ENCODE measurements around the gene XCR1.

Gene XCR1

GRCh38 chr3:46029953-46030543 is 2.8 kb upstream of the XCR1 start:
- in situ Hi-C loops (cut with MboI; ENCODE audit: low sequenced_read_pairs) = no loop called here
- Histone ChIP-seq H3K27me3 (ENCODE audit: low read depth) (no peaks in the 10 kb centered on the region), H3K36me3 (replicated peaks) (no peaks in the 10 kb centered on the region), H3K4me1 (no peaks in the 10 kb centered on the region), H3K4me3 (no peak overlapping the region), H3K9me3 (no peaks in the 10 kb centered on the region)
- no peak for DNase-seq (ENCODE audit: low spot score in 2 of 2)

GRCh38 chr3:46027736-46028397 is 584 bp upstream of the XCR1 start:
- in situ Hi-C loops (cut with MboI; ENCODE audit: low sequenced_read_pairs) = no loop called here
- no peak for DNase-seq (ENCODE audit: low spot score in 2 of 2)
- H3K27me3 ChIP-seq (ENCODE audit: low read depth) = peaks cover 5% of the 10 kb centered on the region; the same call in 1 of the 2 replicates

GRCh38 chr3:46025139-46025538 is 2.1 kb downstream of the XCR1 start:
- Histone ChIP-seq H3K36me3 (replicated peaks) (no peaks in the 10 kb centered on the region), H3K4me1 (no peaks in the 10 kb centered on the region), H3K27me3 (ENCODE audit: low read depth) (peaks cover 5% of the 10 kb centered on the region; the same call in 1 of the 2 replicates), H3K9me3 (no peaks in the 10 kb centered on the region), H3K4me3 (no peak overlapping the region)
- in situ Hi-C loops (cut with MboI; ENCODE audit: low sequenced_read_pairs) = no loop called here
- DNase-seq (ENCODE audit: low spot score in 2 of 2) = no peak

More at GRCh38 chr3:46027736-46028397, 584 bp upstream of the XCR1 start:
- Histone ChIP-seq H3K4me1 (no peaks in the 10 kb centered on the region), H3K9me3 (no peaks in the 10 kb centered on the region), H3K4me3 (no peak overlapping the region), H3K36me3 (replicated peaks) (no peaks in the 10 kb centered on the region)

GRCh38 chr3:46024131-46024530 is 3.2 kb downstream of the XCR1 start:
- in situ Hi-C loops (cut with MboI; ENCODE audit: low sequenced_read_pairs) = no loop called here
- Histone ChIP-seq H3K36me3 (replicated peaks) (no peaks in the 10 kb centered on the region), H3K27me3 (ENCODE audit: low read depth) (peaks cover 5% of the 10 kb centered on the region; the same call in 1 of the 2 replicates), H3K9me3 (no peaks in the 10 kb centered on the region), H3K4me1 (no peaks in the 10 kb centered on the region), H3K4me3 (no peak overlapping the region)
- DNase-seq (ENCODE audit: low spot score in 2 of 2) = no peak

GRCh38 chr3:46022909-46023785 is 4.1 kb downstream of the XCR1 start:
- no peaks in the 10 kb centered on the region for H3K4me1 ChIP-seq
- in situ Hi-C loops (cut with MboI; ENCODE audit: low sequenced_read_pairs) = no loop called here
- no peaks in the 10 kb centered on the region for H3K9me3 ChIP-seq
- DNase-seq (ENCODE audit: low spot score in 2 of 2) = no peak
- peaks cover 5% of the 10 kb centered on the region; the same call in 1 of the 2 replicates for H3K27me3 ChIP-seq (ENCODE audit: low read depth)
- no peak overlapping the region for H3K4me3 ChIP-seq
- no peaks in the 10 kb centered on the region for H3K36me3 ChIP-seq (replicated peaks)

- in situ Hi-C loops (cut with MboI; ENCODE audit: low sequenced_read_pairs) = no loop called here
- no peaks in the 10 kb centered on the region for H3K4me1 ChIP-seq
- H3K4me3 ChIP-seq = no peak overlapping the region
- no peaks in the 10 kb centered on the region for H3K9me3 ChIP-seq
- peaks cover 5% of the 10 kb centered on the region; the same call in 1 of the 2 replicates for H3K27me3 ChIP-seq (ENCODE audit: low read depth)
- DNase-seq (ENCODE audit: low spot score in 2 of 2) = no peak
- H3K36me3 ChIP-seq (replicated peaks) = no peaks in the 10 kb centered on the region
These were observed 5.8 kb downstream of the XCR1 start for GRCh38 chr3:46021516-46021915.

- Histone ChIP-seq H3K4me3 (no peak overlapping the region), H3K4me1 (no peaks in the 10 kb centered on the region), H3K9me3 (no peaks in the 10 kb centered on the region), H3K36me3 (replicated peaks) (no peaks in the 10 kb centered on the region), H3K27me3 (ENCODE audit: low read depth) (peaks cover 5% of the 10 kb centered on the region; the same call in 1 of the 2 replicates)
- no peak for DNase-seq (ENCODE audit: low spot score in 2 of 2)
- in situ Hi-C loops (cut with MboI; ENCODE audit: low sequenced_read_pairs) = no loop called here
These were observed 6.3 kb downstream of the XCR1 start for GRCh38 chr3:46020766-46021510.

GRCh38 chr3:46019707-46020106 is 7.6 kb downstream of the XCR1 start:
- Histone ChIP-seq H3K4me1 (no peaks in the 10 kb centered on the region), H3K36me3 (replicated peaks) (no peaks in the 10 kb centered on the region), H3K4me3 (no peak overlapping the region), H3K9me3 (no peaks in the 10 kb centered on the region), H3K27me3 (ENCODE audit: low read depth) (peaks cover 5% of the 10 kb centered on the region; the same call in 1 of the 2 replicates)
- in situ Hi-C loops (cut with MboI; ENCODE audit: low sequenced_read_pairs) = no loop called here
- no peak for DNase-seq (ENCODE audit: low spot score in 2 of 2)

GRCh38 chr3:46017720-46018119 is 9.6 kb downstream of the XCR1 start:
- DNase-seq (ENCODE audit: low spot score in 2 of 2) = no peak
- no peaks in the 10 kb centered on the region for H3K36me3 ChIP-seq (replicated peaks)
- in situ Hi-C loops (cut with MboI; ENCODE audit: low sequenced_read_pairs) = no loop called here

GRCh38 chr3:46013316-46014094 is 13.8 kb downstream of the XCR1 start:
- no peaks in the 10 kb centered on the region for H3K4me1 ChIP-seq
- no peaks in the 10 kb centered on the region for H3K27me3 ChIP-seq (ENCODE audit: low read depth)
- DNase-seq (ENCODE audit: low spot score in 2 of 2) = no peak
- no peaks in the 10 kb centered on the region for H3K36me3 ChIP-seq (replicated peaks)
- no peaks in the 10 kb centered on the region for H3K9me3 ChIP-seq
- in situ Hi-C loops (cut with MboI; ENCODE audit: low sequenced_read_pairs) = no loop called here
- H3K4me3 ChIP-seq = no peak overlapping the region

More at GRCh38 chr3:46017720-46018119, 9.6 kb downstream of the XCR1 start:
- Histone ChIP-seq H3K4me3 (no peak overlapping the region), H3K9me3 (no peaks in the 10 kb centered on the region), H3K4me1 (no peaks in the 10 kb centered on the region), H3K27me3 (ENCODE audit: low read depth) (no peaks in the 10 kb centered on the region)

- in situ Hi-C loops (cut with MboI; ENCODE audit: low sequenced_read_pairs) = no loop called here
- Histone ChIP-seq H3K4me3 (no peak overlapping the region), H3K27me3 (ENCODE audit: low read depth) (no peaks in the 10 kb centered on the region), H3K9me3 (no peaks in the 10 kb centered on the region), H3K4me1 (no peaks in the 10 kb centered on the region), H3K36me3 (replicated peaks) (no peaks in the 10 kb centered on the region)
- no peak for DNase-seq (ENCODE audit: low spot score in 2 of 2)
These were observed 15.0 kb downstream of the XCR1 start for GRCh38 chr3:46012246-46012645.

GRCh38 chr3:46010519-46011113 is 16.7 kb downstream of the XCR1 start:
- Histone ChIP-seq H3K4me3 (no peak overlapping the region), H3K27me3 (ENCODE audit: low read depth) (0 out of 2 replicates have a peak, but pooled peaks cover 2% of the 10 kb centered on the region), H3K9me3 (no peaks in the 10 kb centered on the region), H3K4me1 (no peaks in the 10 kb centered on the region), H3K36me3 (replicated peaks) (no peaks in the 10 kb centered on the region)
- in situ Hi-C loops (cut with MboI; ENCODE audit: low sequenced_read_pairs) = no loop called here
- no peak for DNase-seq (ENCODE audit: low spot score in 2 of 2)

All from HAP-1 (cell line).